Trophoblast cell (in vitro differentiated cells and primary cell): ENCODE measurements around the gene FGD5.
A peak's percentile ranks its signal among the peaks of the same experiment; 100 is the strongest.

ENCODE experiments used
- DNase-seq, 2 donors: peaks; one replicate each; pipeline ENCODE4 v3.0.0-alpha.2; 2016
- H2AFZ ChIP-seq: 2 replicates; pipeline ENCODE4 v1.6.1; 2013; ENCODE audit warnings: low read length, moderate library complexity, mild to moderate bottlenecking; ENCODE audit not compliant: insufficient read depth, poor library complexity
- H2AK5ac ChIP-seq: 2 replicates; pipeline ENCODE4 v1.6.1; 2013; ENCODE audit warnings: mild to moderate bottlenecking, low read length
- H2BK120ac ChIP-seq: 2 replicates; pipeline ENCODE4 v1.6.1; 2013; ENCODE audit warnings: low read length, mild to moderate bottlenecking, moderate library complexity; ENCODE audit not compliant: insufficient read depth, poor library complexity
- H2BK12ac ChIP-seq: 2 replicates; pipeline ENCODE4 v1.6.1; 2013; ENCODE audit warnings: mild to moderate bottlenecking, low read length, moderate library complexity
- H2BK5ac ChIP-seq: 2 replicates; pipeline ENCODE4 v1.6.1; 2013; ENCODE audit warnings: low read length, low read depth, moderate library complexity, mild to moderate bottlenecking; ENCODE audit not compliant: poor library complexity
- H3K14ac ChIP-seq: 2 replicates; pipeline ENCODE4 v1.6.1; 2013; ENCODE audit warnings: mild to moderate bottlenecking, low read length
- H3K18ac ChIP-seq: 2 replicates; pipeline ENCODE4 v1.6.1; 2013; ENCODE audit warnings: mild to moderate bottlenecking, low read length
- H3K23ac ChIP-seq: 2 replicates; pipeline ENCODE4 v1.6.1; 2013; ENCODE audit warnings: low read length
- H3K27ac ChIP-seq: 2 replicates; pipeline ENCODE4 v1.5.1; 2013; ENCODE audit warnings: low read depth, mild to moderate bottlenecking, inconsistent platforms, low read length, moderate library complexity
- H3K27me3 ChIP-seq: 2 replicates; pipeline ENCODE4 v1.6.1; 2013; ENCODE audit warnings: inconsistent platforms, mild to moderate bottlenecking, low read length, moderate library complexity; ENCODE audit not compliant: insufficient read depth
- H3K36me3 ChIP-seq, 2 experiments: 1 replicate in 1 of 2; 2 replicates in 1 of 2; pipeline ENCODE4 v1.6.1; 2013; ENCODE audit warnings: low read length in 2 of 2, mild to moderate bottlenecking in 2 of 2, moderate library complexity in 1 of 2; ENCODE audit not compliant: insufficient read depth in 2 of 2, control insufficient read depth in 1 of 2
- H3K4ac ChIP-seq: 2 replicates; pipeline ENCODE4 v1.6.1; 2013; ENCODE audit warnings: low read depth, mild to moderate bottlenecking, low read length, moderate library complexity
- H3K4me1 ChIP-seq, 2 experiments: 1 replicate in 1 of 2; 2 replicates in 1 of 2; pipeline ENCODE4 v1.6.1; 2013; ENCODE audit warnings: low read length in 2 of 2, mild to moderate bottlenecking in 2 of 2, moderate library complexity in 1 of 2; ENCODE audit not compliant: insufficient read depth in 2 of 2, control insufficient read depth in 1 of 2
- H3K4me2 ChIP-seq: 2 replicates; pipeline ENCODE4 v1.6.1; 2013; ENCODE audit warnings: inconsistent platforms, mild to moderate bottlenecking, low read length, moderate library complexity
- H3K4me3 ChIP-seq: 2 replicates; pipeline ENCODE4 v1.5.1; 2013; ENCODE audit warnings: mild to moderate bottlenecking, low read depth, low read length, inconsistent platforms
- H3K79me1 ChIP-seq: one replicate; pipeline ENCODE4 v1.6.1; 2013; ENCODE audit warnings: low read length
- H3K79me2 ChIP-seq: 2 replicates; pipeline ENCODE4 v1.6.1; 2013; ENCODE audit warnings: low read length, mild to moderate bottlenecking; ENCODE audit not compliant: control insufficient read depth, insufficient read depth, poor library complexity
- H3K9ac ChIP-seq: 2 replicates; pipeline ENCODE4 v1.6.1; 2013; ENCODE audit warnings: mild to moderate bottlenecking, low read length
- H3K9me3 ChIP-seq: 2 replicates; pipeline ENCODE4 v1.6.1; 2013; ENCODE audit warnings: low read depth, mild to moderate bottlenecking, control low read depth, inconsistent platforms, low read length; ENCODE audit not compliant: insufficient read depth
- H4K12ac ChIP-seq: 2 replicates; pipeline ENCODE4 v1.6.1; 2013; ENCODE audit warnings: low read depth, mild to moderate bottlenecking, low read length, moderate library complexity
- H4K8ac ChIP-seq: 2 replicates; pipeline ENCODE4 v1.6.1; 2013; ENCODE audit warnings: low read depth, mild to moderate bottlenecking, low read length, moderate library complexity
- H4K91ac ChIP-seq: one replicate; pipeline ENCODE4 v1.6.1; 2013; ENCODE audit warnings: low read depth, mild to moderate bottlenecking, low read length, moderate library complexity
- WGBS: extraction: QIAGEN DNeasy Blood & Tissue Kit; methylation state at CpG from one replicate; pipeline ENCODE4 v1.1.7; 2013; ENCODE audit warnings: missing lambda C conversion rate; ENCODE audit not compliant: insufficient read length, insufficient coverage; ENCODE audit errors: extremely low coverage; 5-methylcytosine and 5-hydroxymethylcytosine counted together

FGD5 gene

GRCh38 chr3:14883226-14883625, 64.5 kb downstream of the FGD5 start:
- no peak overlapping the region for H2AK5ac ChIP-seq
- H3K4me2 ChIP-seq, result no peak overlapping the region
- H3K79me1 ChIP-seq, result peaks cover 11% of the 10 kb centered on the region
- H3K4ac ChIP-seq, result no peak overlapping the region
- no peaks in the 10 kb centered on the region for H3K9me3 ChIP-seq
- H3K23ac ChIP-seq, result no peak overlapping the region
- H3K79me2 ChIP-seq, result no peaks in the 10 kb centered on the region
- no peak overlapping the region for H3K27ac ChIP-seq
- H2BK5ac ChIP-seq, result no peak overlapping the region
- H3K36me3 ChIP-seq, result peaks cover 0 to 2% of the 10 kb centered on the region in 2 experiments
- 100% methylated on average over 1 of the region's 5 CpGs for WGBS
- no peak overlapping the region for H3K18ac ChIP-seq
- H2BK120ac ChIP-seq, result no peak overlapping the region
- H3K14ac ChIP-seq, result no peak overlapping the region
- no peak overlapping the region for H2AFZ ChIP-seq
- H4K12ac ChIP-seq, result no peak overlapping the region
- H2BK12ac ChIP-seq, result no peak overlapping the region
- peaks cover 8 to 22% of the 10 kb centered on the region in 2 experiments for H3K4me1 ChIP-seq
- no peak overlapping the region for H3K4me3 ChIP-seq
- H4K8ac ChIP-seq, result no peak overlapping the region
- no peak overlapping the region for H3K9ac ChIP-seq
- H4K91ac ChIP-seq, result peak overlapping the region; percentile 77
- no peaks in the 10 kb centered on the region for H3K27me3 ChIP-seq
- DNase-seq, result no peak

DNA sequence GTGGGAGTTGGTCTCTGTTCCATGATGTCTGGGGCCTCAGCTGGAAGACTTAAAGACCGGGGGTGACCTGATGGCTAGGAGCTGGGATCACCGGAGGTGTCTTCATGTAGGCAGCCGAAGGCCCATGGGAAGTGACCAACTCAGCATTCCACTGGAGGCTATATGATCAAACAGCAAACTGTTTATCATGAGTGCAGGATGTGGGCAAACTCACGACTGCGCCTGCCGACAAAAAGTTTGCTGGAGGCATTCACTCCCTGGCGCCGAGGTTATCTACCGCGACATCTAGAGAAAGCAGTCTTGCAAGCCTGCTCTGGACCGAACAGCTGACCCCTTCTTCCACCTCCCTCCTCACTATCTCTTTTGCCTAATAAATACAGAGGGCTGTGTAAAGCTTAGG, 65.9 kb downstream of the FGD5 start:
- DNase-seq, result peak; percentile 71 to 88
- peak overlapping the region; percentile 69 for H3K18ac ChIP-seq
- H4K12ac ChIP-seq, result no peak overlapping the region
- H3K36me3 ChIP-seq, result peaks cover 0 to 2% of the 10 kb centered on the region in 2 experiments
- no peak overlapping the region for H3K4me2 ChIP-seq
- H3K9ac ChIP-seq, result no peak overlapping the region
- peaks cover 13 to 28% of the 10 kb centered on the region in 2 experiments for H3K4me1 ChIP-seq
- H3K9me3 ChIP-seq, result no peaks in the 10 kb centered on the region
- H3K14ac ChIP-seq, result peak overlapping the region; percentile 1
- WGBS, result no CpG with 5 or more reads among the region's 11 CpGs
- peak overlapping the region; percentile 70 for H2BK5ac ChIP-seq
- no peaks in the 10 kb centered on the region for H3K27me3 ChIP-seq
- H3K4me3 ChIP-seq, result no peak overlapping the region
- peak overlapping the region; percentile 77 for H4K91ac ChIP-seq
- no peak overlapping the region for H2AK5ac ChIP-seq
- H3K23ac ChIP-seq, result no peak overlapping the region
- peak overlapping the region; percentile 20 for H4K8ac ChIP-seq
- peak overlapping the region; percentile 93 for H2BK120ac ChIP-seq
- peak overlapping the region; percentile 81 for H3K27ac ChIP-seq
- peak overlapping the region; percentile 16 for H2BK12ac ChIP-seq
- no peak overlapping the region for H2AFZ ChIP-seq
- H3K4ac ChIP-seq, result peak overlapping the region; percentile 38
- H3K79me2 ChIP-seq, result no peaks in the 10 kb centered on the region
- H3K79me1 ChIP-seq, result peaks cover 11% of the 10 kb centered on the region

- Histone ChIP-seq H3K27me3 (no peaks in the 10 kb centered on the region), H3K4me2 (no peak overlapping the region), H3K4ac (no peak overlapping the region)
These were observed 66.5 kb downstream of the FGD5 start for GRCh38 chr3:14885307-14885706.

DNA sequence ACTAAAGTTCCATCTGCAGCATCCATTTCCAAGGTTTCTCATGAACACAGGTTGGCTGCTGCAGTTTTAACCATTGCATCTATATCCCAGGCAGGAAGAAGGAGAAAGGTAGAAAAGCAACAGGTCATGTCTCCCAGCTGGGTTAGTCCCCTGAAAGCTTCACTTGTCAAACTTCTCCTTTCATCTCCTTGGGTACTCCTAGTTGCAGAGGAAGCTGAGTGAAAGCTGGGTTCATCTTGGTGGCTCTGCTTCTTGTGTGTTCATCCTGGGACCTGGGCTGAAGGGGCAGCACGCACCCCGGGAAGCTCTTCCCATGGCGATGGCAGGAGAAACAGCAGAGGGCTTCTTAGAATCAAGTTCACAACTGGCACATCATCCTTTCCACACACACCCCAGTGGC, 67.3 kb downstream of the FGD5 start:
- Histone ChIP-seq H3K4me1 (peaks cover 13 to 28% of the 10 kb centered on the region in 2 experiments), H4K8ac (no peak overlapping the region), H2BK12ac (peak overlapping the region; percentile 89), H3K36me3 (no peaks in the 10 kb centered on the region), H3K14ac (peak overlapping the region; percentile 78), H4K91ac (peak overlapping the region; percentile 77), H3K27me3 (no peaks in the 10 kb centered on the region), H3K4me3 (no peak overlapping the region), H4K12ac (no peak overlapping the region), H3K4ac (no peak overlapping the region), H2AFZ (peak overlapping the region; percentile 19), H3K9me3 (no peaks in the 10 kb centered on the region), H3K79me2 (no peaks in the 10 kb centered on the region), H2AK5ac (peak overlapping the region; percentile 92), H2BK120ac (peak overlapping the region; percentile 18), H2BK5ac (peak overlapping the region; percentile 38), H3K79me1 (peaks cover 11% of the 10 kb centered on the region), H3K4me2 (no peak overlapping the region), H3K27ac (peak overlapping the region; percentile 17), H3K18ac (peak overlapping the region; percentile 89), H3K23ac (no peak overlapping the region), H3K9ac (no peak overlapping the region)
- WGBS, result no CpG with 5 or more reads among the region's 3 CpGs
- DNase-seq, result no peak

More at GRCh38 chr3:14885307-14885706, 66.5 kb downstream of the FGD5 start:
- no CpG with 5 or more reads among the region's 13 CpGs for WGBS
- Histone ChIP-seq H3K27ac (peak overlapping the region; percentile 81), H3K9ac (no peak overlapping the region), H3K23ac (no peak overlapping the region), H3K18ac (no peak overlapping the region), H4K8ac (no peak overlapping the region), H3K14ac (no peak overlapping the region), H3K9me3 (no peaks in the 10 kb centered on the region), H2BK5ac (peak overlapping the region; percentile 6), H2AK5ac (no peak overlapping the region), H3K36me3 (peaks cover 0 to 2% of the 10 kb centered on the region in 2 experiments), H2BK12ac (no peak overlapping the region), H2BK120ac (no peak overlapping the region), H2AFZ (no peak overlapping the region), H3K4me1 (peaks cover 13 to 28% of the 10 kb centered on the region in 2 experiments), H3K79me1 (peaks cover 11% of the 10 kb centered on the region), H3K4me3 (no peak overlapping the region), H4K12ac (no peak overlapping the region), H3K79me2 (no peaks in the 10 kb centered on the region), H4K91ac (no peak overlapping the region)
- DNase-seq, result peak; percentile 81 to 93
